ENCODE data around the gene FAM217A. TPM values are rescaled to one million over a fixed set of nuclear protein-coding genes. Genes with fewer than 3 reads are reported as not detected.

Gene FAM217A
- total and polyA plus RNA-seq, 2 of the 13 experiments (the other 11 are each of a cell fraction or from before 2014, with no cell fraction given) = not detected

- TF ChIP-seq, protein P1, sequence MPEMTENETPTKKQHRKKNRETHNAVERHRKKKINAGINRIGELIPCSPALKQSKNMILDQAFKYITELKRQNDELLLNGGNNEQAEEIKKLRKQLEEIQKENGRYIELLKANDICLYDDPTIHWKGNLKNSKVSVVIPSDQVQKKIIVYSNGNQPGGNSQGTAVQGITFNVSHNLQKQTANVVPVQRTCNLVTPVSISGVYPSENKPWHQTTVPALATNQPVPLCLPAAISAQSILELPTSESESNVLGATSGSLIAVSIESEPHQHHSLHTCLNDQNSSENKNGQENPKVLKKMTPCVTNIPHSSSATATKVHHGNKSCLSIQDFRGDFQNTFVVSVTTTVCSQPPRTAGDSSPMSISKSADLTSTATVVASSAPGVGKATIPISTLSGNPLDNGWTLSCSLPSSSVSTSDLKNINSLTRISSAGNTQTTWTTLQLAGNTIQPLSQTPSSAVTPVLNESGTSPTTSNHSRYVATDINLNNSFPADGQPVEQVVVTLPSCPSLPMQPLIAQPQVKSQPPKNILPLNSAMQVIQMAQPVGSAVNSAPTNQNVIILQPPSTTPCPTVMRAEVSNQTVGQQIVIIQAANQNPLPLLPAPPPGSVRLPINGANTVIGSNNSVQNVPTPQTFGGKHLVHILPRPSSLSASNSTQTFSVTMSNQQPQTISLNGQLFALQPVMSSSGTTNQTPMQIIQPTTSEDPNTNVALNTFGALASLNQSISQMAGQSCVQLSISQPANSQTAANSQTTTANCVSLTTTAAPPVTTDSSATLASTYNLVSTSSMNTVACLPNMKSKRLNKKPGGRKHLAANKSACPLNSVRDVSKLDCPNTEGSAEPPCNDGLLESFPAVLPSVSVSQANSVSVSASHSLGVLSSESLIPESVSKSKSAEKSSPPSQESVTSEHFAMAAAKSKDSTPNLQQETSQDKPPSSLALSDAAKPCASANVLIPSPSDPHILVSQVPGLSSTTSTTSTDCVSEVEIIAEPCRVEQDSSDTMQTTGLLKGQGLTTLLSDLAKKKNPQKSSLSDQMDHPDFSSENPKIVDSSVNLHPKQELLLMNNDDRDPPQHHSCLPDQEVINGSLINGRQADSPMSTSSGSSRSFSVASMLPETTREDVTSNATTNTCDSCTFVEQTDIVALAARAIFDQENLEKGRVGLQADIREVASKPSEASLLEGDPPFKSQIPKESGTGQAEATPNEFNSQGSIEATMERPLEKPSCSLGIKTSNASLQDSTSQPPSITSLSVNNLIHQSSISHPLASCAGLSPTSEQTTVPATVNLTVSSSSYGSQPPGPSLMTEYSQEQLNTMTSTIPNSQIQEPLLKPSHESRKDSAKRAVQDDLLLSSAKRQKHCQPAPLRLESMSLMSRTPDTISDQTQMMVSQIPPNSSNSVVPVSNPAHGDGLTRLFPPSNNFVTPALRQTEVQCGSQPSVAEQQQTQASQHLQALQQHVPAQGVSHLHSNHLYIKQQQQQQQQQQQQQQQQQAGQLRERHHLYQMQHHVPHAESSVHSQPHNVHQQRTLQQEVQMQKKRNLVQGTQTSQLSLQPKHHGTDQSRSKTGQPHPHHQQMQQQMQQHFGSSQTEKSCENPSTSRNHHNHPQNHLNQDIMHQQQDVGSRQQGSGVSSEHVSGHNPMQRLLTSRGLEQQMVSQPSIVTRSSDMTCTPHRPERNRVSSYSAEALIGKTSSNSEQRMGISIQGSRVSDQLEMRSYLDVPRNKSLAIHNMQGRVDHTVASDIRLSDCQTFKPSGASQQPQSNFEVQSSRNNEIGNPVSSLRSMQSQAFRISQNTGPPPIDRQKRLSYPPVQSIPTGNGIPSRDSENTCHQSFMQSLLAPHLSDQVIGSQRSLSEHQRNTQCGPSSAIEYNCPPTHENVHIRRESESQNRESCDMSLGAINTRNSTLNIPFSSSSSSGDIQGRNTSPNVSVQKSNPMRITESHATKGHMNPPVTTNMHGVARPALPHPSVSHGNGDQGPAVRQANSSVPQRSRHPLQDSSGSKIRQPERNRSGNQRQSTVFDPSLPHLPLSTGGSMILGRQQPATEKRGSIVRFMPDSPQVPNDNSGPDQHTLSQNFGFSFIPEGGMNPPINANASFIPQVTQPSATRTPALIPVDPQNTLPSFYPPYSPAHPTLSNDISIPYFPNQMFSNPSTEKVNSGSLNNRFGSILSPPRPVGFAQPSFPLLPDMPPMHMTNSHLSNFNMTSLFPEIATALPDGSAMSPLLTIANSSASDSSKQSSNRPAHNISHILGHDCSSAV (CRISPR knock-in tag; IDR thresholded peaks at IDR 0.05; ENCODE audit: borderline replicate concordance) = no peak
- TF ChIP-seq, protein P2, sequence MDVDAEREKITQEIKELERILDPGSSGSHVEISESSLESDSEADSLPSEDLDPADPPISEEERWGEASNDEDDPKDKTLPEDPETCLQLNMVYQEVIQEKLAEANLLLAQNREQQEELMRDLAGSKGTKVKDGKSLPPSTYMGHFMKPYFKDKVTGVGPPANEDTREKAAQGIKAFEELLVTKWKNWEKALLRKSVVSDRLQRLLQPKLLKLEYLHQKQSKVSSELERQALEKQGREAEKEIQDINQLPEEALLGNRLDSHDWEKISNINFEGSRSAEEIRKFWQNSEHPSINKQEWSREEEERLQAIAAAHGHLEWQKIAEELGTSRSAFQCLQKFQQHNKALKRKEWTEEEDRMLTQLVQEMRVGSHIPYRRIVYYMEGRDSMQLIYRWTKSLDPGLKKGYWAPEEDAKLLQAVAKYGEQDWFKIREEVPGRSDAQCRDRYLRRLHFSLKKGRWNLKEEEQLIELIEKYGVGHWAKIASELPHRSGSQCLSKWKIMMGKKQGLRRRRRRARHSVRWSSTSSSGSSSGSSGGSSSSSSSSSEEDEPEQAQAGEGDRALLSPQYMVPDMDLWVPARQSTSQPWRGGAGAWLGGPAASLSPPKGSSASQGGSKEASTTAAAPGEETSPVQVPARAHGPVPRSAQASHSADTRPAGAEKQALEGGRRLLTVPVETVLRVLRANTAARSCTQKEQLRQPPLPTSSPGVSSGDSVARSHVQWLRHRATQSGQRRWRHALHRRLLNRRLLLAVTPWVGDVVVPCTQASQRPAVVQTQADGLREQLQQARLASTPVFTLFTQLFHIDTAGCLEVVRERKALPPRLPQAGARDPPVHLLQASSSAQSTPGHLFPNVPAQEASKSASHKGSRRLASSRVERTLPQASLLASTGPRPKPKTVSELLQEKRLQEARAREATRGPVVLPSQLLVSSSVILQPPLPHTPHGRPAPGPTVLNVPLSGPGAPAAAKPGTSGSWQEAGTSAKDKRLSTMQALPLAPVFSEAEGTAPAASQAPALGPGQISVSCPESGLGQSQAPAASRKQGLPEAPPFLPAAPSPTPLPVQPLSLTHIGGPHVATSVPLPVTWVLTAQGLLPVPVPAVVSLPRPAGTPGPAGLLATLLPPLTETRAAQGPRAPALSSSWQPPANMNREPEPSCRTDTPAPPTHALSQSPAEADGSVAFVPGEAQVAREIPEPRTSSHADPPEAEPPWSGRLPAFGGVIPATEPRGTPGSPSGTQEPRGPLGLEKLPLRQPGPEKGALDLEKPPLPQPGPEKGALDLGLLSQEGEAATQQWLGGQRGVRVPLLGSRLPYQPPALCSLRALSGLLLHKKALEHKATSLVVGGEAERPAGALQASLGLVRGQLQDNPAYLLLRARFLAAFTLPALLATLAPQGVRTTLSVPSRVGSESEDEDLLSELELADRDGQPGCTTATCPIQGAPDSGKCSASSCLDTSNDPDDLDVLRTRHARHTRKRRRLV (CRISPR knock-in tag; IDR thresholded peaks at IDR 0.05) = no peak
- TF ChIP-seq PHF21A (CRISPR knock-in tag; IDR thresholded peaks at IDR 0.05) = no peak
- no peak for TF ChIP-seq MLX (CRISPR knock-in tag; IDR thresholded peaks at IDR 0.05)
- no peak for TF ChIP-seq SMARCC2 (IDR thresholded peaks at IDR 0.05)
- TF ChIP-seq EZH2 (conservative IDR thresholded peaks at IDR 0.05; ENCODE audit: low read depth, low read length) = no peak
- TF ChIP-seq ZNF629 (CRISPR knock-in tag; conservative IDR thresholded peaks at IDR 0.05) = no peak
- peak; percentile 56; the same call in 1 of the 2 replicates for TF ChIP-seq RAD51 (IDR thresholded peaks at IDR 0.05; ENCODE audit: borderline replicate concordance)
These were observed 49.2 kb downstream of the FAM217A start (continued) for GRCh38 chr6:4029687-4030086.

Measured in HepG2 (cell line).